ENCODE results near the gene CENPC. TPM values are rescaled to one million over a fixed set of nuclear protein-coding genes. Genes with fewer than 3 reads are reported as not detected.

The CENPC gene
- total RNA-seq, 1 experiment from 2014 or later: 11.8 TPM

GRCh38 chr4:67522851-67523671, 22.2 kb downstream of the CENPC start:
- H3K36me3 ChIP-seq (ENCODE audit: insufficient read depth, low read length, poor library complexity, severe bottlenecking): peaks cover 4% of the 10 kb centered on the region
- H3K4me3 ChIP-seq (ENCODE audit: low read depth, low read length, poor library complexity, severe bottlenecking): no peak overlapping the region
- H3K27ac ChIP-seq (ENCODE audit: low read depth, low read length, poor library complexity, severe bottlenecking): no peak overlapping the region
- H3K4me1 ChIP-seq (ENCODE audit: insufficient read depth, low read length, poor library complexity, severe bottlenecking): no peaks in the 10 kb centered on the region
- intact Hi-C loops (cut with micrococcal nuclease; ENCODE audit: unreplicated experiment): no loop called here
- no peaks in the 10 kb centered on the region for H3K27me3 ChIP-seq (replicated peaks; ENCODE audit: insufficient read depth, low read depth, low read length, poor library complexity)
- no peak for DNase-seq (ENCODE audit: low spot score)
- H3K9me3 ChIP-seq (ENCODE audit: low read depth, low read length, poor library complexity, severe bottlenecking): no peaks in the 10 kb centered on the region
- ChIA-PET CTCF (no interaction called here), POLR2A (ENCODE audit: low non-redundant PET) (no interaction called here)
- TF ChIP-seq CTCF (conservative IDR thresholded peaks at IDR 0.05; ENCODE audit: low read depth, low read length) (no peak), EZH2 (IDR thresholded peaks at IDR 0.05; ENCODE audit: borderline replicate concordance, low read depth, low read length, poor library complexity, severe bottlenecking) (no peak)
- BruUV-seq (replicated peaks): no TSS peak

- no TSS peak for BruUV-seq (replicated peaks)
- H3K36me3 ChIP-seq (ENCODE audit: insufficient read depth, low read length, poor library complexity, severe bottlenecking): peaks cover 4% of the 10 kb centered on the region
- H3K27me3 ChIP-seq (replicated peaks; ENCODE audit: insufficient read depth, low read depth, low read length, poor library complexity): no peaks in the 10 kb centered on the region
- no peak overlapping the region for H3K27ac ChIP-seq (ENCODE audit: low read depth, low read length, poor library complexity, severe bottlenecking)
- POLR2A ChIA-PET (ENCODE audit: low non-redundant PET): no interaction called here
- H3K4me3 ChIP-seq (ENCODE audit: low read depth, low read length, poor library complexity, severe bottlenecking): no peak overlapping the region
- H3K4me1 ChIP-seq (ENCODE audit: insufficient read depth, low read length, poor library complexity, severe bottlenecking): no peaks in the 10 kb centered on the region
- intact Hi-C loops (cut with micrococcal nuclease; ENCODE audit: unreplicated experiment): no loop called here
- DNase-seq (ENCODE audit: low spot score): no peak
- no peak for TF ChIP-seq CTCF (conservative IDR thresholded peaks at IDR 0.05; ENCODE audit: low read depth, low read length)
- TF ChIP-seq EZH2 (IDR thresholded peaks at IDR 0.05; ENCODE audit: borderline replicate concordance, low read depth, low read length, poor library complexity, severe bottlenecking): no peak
- CTCF ChIA-PET: no interaction called here
- no peaks in the 10 kb centered on the region for H3K9me3 ChIP-seq (ENCODE audit: low read depth, low read length, poor library complexity, severe bottlenecking)
Observed at GRCh38 chr4:67522230-67522629, 23.1 kb downstream of the CENPC start.

- TF ChIP-seq CTCF (conservative IDR thresholded peaks at IDR 0.05; ENCODE audit: low read depth, low read length) (no peak), EZH2 (IDR thresholded peaks at IDR 0.05; ENCODE audit: borderline replicate concordance, low read depth, low read length, poor library complexity, severe bottlenecking) (no peak)
- ChIA-PET CTCF (no interaction called here), POLR2A (ENCODE audit: low non-redundant PET) (no interaction called here)
- Histone ChIP-seq H3K36me3 (ENCODE audit: insufficient read depth, low read length, poor library complexity, severe bottlenecking) (peaks cover 4% of the 10 kb centered on the region), H3K4me1 (ENCODE audit: insufficient read depth, low read length, poor library complexity, severe bottlenecking) (no peaks in the 10 kb centered on the region), H3K4me3 (ENCODE audit: low read depth, low read length, poor library complexity, severe bottlenecking) (no peak overlapping the region), H3K27ac (ENCODE audit: low read depth, low read length, poor library complexity, severe bottlenecking) (no peak overlapping the region), H3K27me3 (replicated peaks; ENCODE audit: insufficient read depth, low read depth, low read length, poor library complexity) (no peaks in the 10 kb centered on the region), H3K9me3 (ENCODE audit: low read depth, low read length, poor library complexity, severe bottlenecking) (no peaks in the 10 kb centered on the region)
- no peak for DNase-seq (ENCODE audit: low spot score)
- BruUV-seq (replicated peaks): no TSS peak
- intact Hi-C loops (cut with micrococcal nuclease; ENCODE audit: unreplicated experiment): no loop called here
Observed at GRCh38 chr4:67521506-67521905, 23.8 kb downstream of the CENPC start.

All from A673 (cell line).